ENCODE measurements around the gene GHRHR. TPM values are rescaled to one million over a fixed set of nuclear protein-coding genes. Genes with fewer than 3 reads are reported as not detected.

The GHRHR gene
- polyA plus RNA-seq, 6 donors from 2014 or later: not detected

GRCh38 chr7:31020161-31020560, 56.4 kb downstream of the GHRHR start:
- peaks cover 8 to 11% (median 11%) of the 10 kb centered on the region in 3 donors for H3K27me3 Mint-ChIP-seq
- DNase-seq (no peak), ATAC-seq (ENCODE audit: low read depth in 2 of 2) (no peak)
- no peaks in the 10 kb centered on the region for H3K4me1 Mint-ChIP-seq
- no peak overlapping the region for H3K27ac Mint-ChIP-seq
- peak overlapping the region in 1 of 8 donors; percentile 7 for H3K4me3 Mint-ChIP-seq
- peaks cover 0 to 3% (median 0%) of the 10 kb centered on the region in 7 donors for H3K9me3 Mint-ChIP-seq
- H3K36me3 Mint-ChIP-seq: no peaks in the 10 kb centered on the region

- Mint-ChIP-seq H3K9me3 (peaks cover 0 to 3% (median 0%) of the 10 kb centered on the region in 7 donors), H3K27ac (peak overlapping the region in 1 of 6 donors; percentile 73), H3K27me3 (peaks cover 5 to 11% (median 10%) of the 10 kb centered on the region in 3 donors), H3K4me3 (peak overlapping the region in 2 of 8 donors; percentile 7 to 23), H3K36me3 (no peaks in the 10 kb centered on the region), H3K4me1 (no peaks in the 10 kb centered on the region)
- DNase-seq (no peak), ATAC-seq (ENCODE audit: low read depth in 2 of 2) (no peak)
Observed at GRCh38 chr7:31020652-31021051, 56.9 kb downstream of the GHRHR start.

GRCh38 chr7:31022117-31022516, 58.4 kb downstream of the GHRHR start:
- H3K9me3 Mint-ChIP-seq: peaks cover 0 to 2% (median 0%) of the 10 kb centered on the region in 7 donors
- H3K36me3 Mint-ChIP-seq: no peaks in the 10 kb centered on the region
- no peak overlapping the region for H3K4me3 Mint-ChIP-seq
- no peak for DNase-seq
- ATAC-seq (ENCODE audit: low read depth in 2 of 2): no peak
- H3K4me1 Mint-ChIP-seq: no peaks in the 10 kb centered on the region
- peak overlapping the region in 1 of 6 donors; percentile 37 for H3K27ac Mint-ChIP-seq
- H3K27me3 Mint-ChIP-seq: peaks cover 0 to 15% (median 7%) of the 10 kb centered on the region in 3 donors

GRCh38 chr7:31022726-31023125, 59.0 kb downstream of the GHRHR start:
- peaks cover 0 to 15% (median 7%) of the 10 kb centered on the region in 3 donors for H3K27me3 Mint-ChIP-seq
- ATAC-seq (ENCODE audit: low read depth in 2 of 2): no peak
- DNase-seq: no peak
- no peaks in the 10 kb centered on the region for H3K36me3 Mint-ChIP-seq
- H3K4me1 Mint-ChIP-seq: no peaks in the 10 kb centered on the region
- no peak overlapping the region for H3K27ac Mint-ChIP-seq
- H3K4me3 Mint-ChIP-seq: no peak overlapping the region
- H3K9me3 Mint-ChIP-seq: peaks cover 0 to 2% (median 0%) of the 10 kb centered on the region in 7 donors

- DNase-seq (no peak), ATAC-seq (ENCODE audit: low read depth in 2 of 2) (no peak)
- no peaks in the 10 kb centered on the region for H3K4me1 Mint-ChIP-seq
- no peak overlapping the region for H3K4me3 Mint-ChIP-seq
- H3K36me3 Mint-ChIP-seq: no peaks in the 10 kb centered on the region
- H3K27me3 Mint-ChIP-seq: peaks cover 0 to 15% (median 13%) of the 10 kb centered on the region in 3 donors
- no peak overlapping the region for H3K27ac Mint-ChIP-seq
- H3K9me3 Mint-ChIP-seq: peaks cover 0 to 2% (median 0%) of the 10 kb centered on the region in 7 donors
Observed at GRCh38 chr7:31023877-31024276, 60.1 kb downstream of the GHRHR start.

- peaks cover 0 to 6% (median 0%) of the 10 kb centered on the region in 7 donors for H3K9me3 Mint-ChIP-seq
- no peak for DNase-seq
- no peak for ATAC-seq (ENCODE audit: low read depth in 2 of 2)
- no peak overlapping the region for H3K4me3 Mint-ChIP-seq
- H3K27me3 Mint-ChIP-seq: peaks cover 5 to 29% (median 15%) of the 10 kb centered on the region in 3 donors
- no peak overlapping the region for H3K27ac Mint-ChIP-seq
- H3K4me1 Mint-ChIP-seq: no peaks in the 10 kb centered on the region
- no peaks in the 10 kb centered on the region for H3K36me3 Mint-ChIP-seq
Observed at GRCh38 chr7:31027161-31027965, 63.6 kb downstream of the GHRHR start.

- Mint-ChIP-seq H3K27me3 (peaks cover 5 to 32% (median 15%) of the 10 kb centered on the region in 3 donors), H3K4me3 (no peak overlapping the region), H3K4me1 (no peaks in the 10 kb centered on the region), H3K36me3 (no peaks in the 10 kb centered on the region), H3K27ac (no peak overlapping the region), H3K9me3 (peaks cover 0 to 10% (median 0%) of the 10 kb centered on the region in 7 donors)
- ATAC-seq (ENCODE audit: low read depth in 2 of 2) (no peak), DNase-seq (no peak)
Observed at GRCh38 chr7:31028006-31028405, 64.3 kb downstream of the GHRHR start.

GRCh38 chr7:31028417-31028992, 64.8 kb downstream of the GHRHR start:
- DNase-seq (no peak), ATAC-seq (ENCODE audit: low read depth in 2 of 2) (no peak)
- peak overlapping the region in 1 of 6 donors; percentile 72 for H3K27ac Mint-ChIP-seq
- H3K4me3 Mint-ChIP-seq: peak overlapping the region in 1 of 8 donors; percentile 64
- H3K9me3 Mint-ChIP-seq: peaks cover 0 to 10% (median 0%) of the 10 kb centered on the region in 7 donors
- H3K4me1 Mint-ChIP-seq: no peaks in the 10 kb centered on the region
- H3K36me3 Mint-ChIP-seq: no peaks in the 10 kb centered on the region
- H3K27me3 Mint-ChIP-seq: peaks cover 5 to 32% (median 15%) of the 10 kb centered on the region in 3 donors

Other genes starting within 250 kb of the GHRHR start
- gene INMT, start 211.8 kb upstream of the GHRHR start, polyA plus RNA-seq (ENCODE audit: low read depth in 6 of 6): under 1 TPM in 1 of 6 donors, not detected in 5; 0.11 TPM
- under 1 TPM in 2 of 6 donors, not detected in 4; 0.14 to 0.16 TPM for gene MINDY4, start 192.5 kb upstream of the GHRHR start, polyA plus RNA-seq (ENCODE audit: low read depth in 6 of 6)
- not detected for gene AQP1, start 52.1 kb upstream of the GHRHR start, polyA plus RNA-seq (ENCODE audit: low read depth in 6 of 6)
- gene ADCYAP1R1, start 88.4 kb downstream of the GHRHR start, polyA plus RNA-seq (ENCODE audit: low read depth in 6 of 6): not detected